MM.1S (cell line): Measurements from ENCODE around the gene LPCAT2.

ENCODE experiments used
- DNase-seq: peaks from one replicate; pipeline ENCODE4 v3.0.0-alpha.2; 2015
- H2AFZ ChIP-seq: fragments of 300-600 bp; sonication (generic); 2 replicates; pipeline ENCODE4 v1.6.0; 2016; ENCODE audit warnings: antibody characterized with exemption, low read length
- H3F3A ChIP-seq: fragments of 300-600 bp; sonication (generic); 2 replicates; pipeline ENCODE4 v1.6.1; 2016; ENCODE audit warnings: mild to moderate bottlenecking, antibody characterized with exemption, low read length, moderate library complexity, mixed read lengths; ENCODE audit not compliant: insufficient read depth
- H3K27ac ChIP-seq: fragments of 300-600 bp; sonication (generic); 2 replicates; pipeline ENCODE4 v1.5.1; 2016; ENCODE audit warnings: mild to moderate bottlenecking, low read length
- H3K27me3 ChIP-seq: fragments of 300-600 bp; sonication (generic); replicated peaks from 2 replicates; pipeline ENCODE4 v1.6.0; 2016; ENCODE audit warnings: low read length; ENCODE audit not compliant: insufficient read depth
- H3K36me3 ChIP-seq: fragments of 300-600 bp; sonication (generic); replicated peaks from 2 replicates; pipeline ENCODE4 v1.6.1; 2016; ENCODE audit warnings: mild to moderate bottlenecking, low read length, mixed read lengths; ENCODE audit not compliant: insufficient read depth
- H3K4me1 ChIP-seq: fragments of 300-600 bp; sonication (generic); 2 replicates; pipeline ENCODE4 v1.6.1; 2016; ENCODE audit warnings: low read length, mixed read lengths
- H3K4me2 ChIP-seq: fragments of 300-600 bp; sonication (generic); 2 replicates; pipeline ENCODE4 v1.6.0; 2016; ENCODE audit warnings: low read depth, low read length
- H3K4me3 ChIP-seq: fragments of 300-600 bp; sonication (generic); 2 replicates; pipeline ENCODE4 v1.5.1; 2016; ENCODE audit warnings: low read length, mixed read lengths
- H3K79me2 ChIP-seq: fragments of 300-600 bp; sonication (generic); 2 replicates; pipeline ENCODE4 v1.6.1; 2016; ENCODE audit warnings: mixed run types, low read length, mixed read lengths
- H3K9ac ChIP-seq: fragments of 300-600 bp; sonication (generic); 2 replicates; pipeline ENCODE4 v1.6.1; 2016; ENCODE audit warnings: low read length, mixed read lengths
- H3K9me2 ChIP-seq: fragments of 300-600 bp; sonication (generic); replicated peaks from 2 replicates; pipeline ENCODE4 v1.6.1; 2016; ENCODE audit warnings: mild to moderate bottlenecking, low read length, mixed read lengths; ENCODE audit not compliant: insufficient read depth
- H3K9me3 ChIP-seq: fragments of 300-600 bp; sonication (generic); replicated peaks from 2 replicates; pipeline ENCODE4 v1.6.1; 2016; ENCODE audit warnings: mild to moderate bottlenecking, low read length, mixed read lengths; ENCODE audit not compliant: insufficient read depth
- H4K20me1 ChIP-seq: fragments of 300-600 bp; sonication (generic); 2 replicates; pipeline ENCODE4 v1.6.1; 2016; ENCODE audit warnings: mild to moderate bottlenecking, low read length, moderate library complexity, mixed read lengths; ENCODE audit not compliant: insufficient read depth
- CTCF ChIP-seq: fragments of 300-600 bp; sonication (generic); IDR thresholded peaks from 2 replicates; pipeline ENCODE4 v1.5.1; 2016; ENCODE audit warnings: antibody characterized with exemption, low read length, mixed read lengths
- EZH2 ChIP-seq: fragments of 300-600 bp; sonication (generic); optimal IDR thresholded peaks from 2 replicates; pipeline ENCODE3; 2017; ENCODE audit warnings: low read depth, mild to moderate bottlenecking, antibody characterized with exemption, low read length, mixed read lengths
- EZH2phosphoT487 ChIP-seq: fragments of 300-600 bp; sonication (generic); IDR thresholded peaks from 2 replicates; pipeline ENCODE4 v1.6.1; 2018; ENCODE audit warnings: antibody characterized with exemption, low read length

The LPCAT2 gene

GRCh38 chr16:55621771-55622170 lies 112.9 kb downstream of the LPCAT2 start:
- Histone ChIP-seq H3K4me1 (no peaks in the 10 kb centered on the region), H2AFZ (no peak overlapping the region), H3F3A (no peaks in the 10 kb centered on the region), H3K9me2 (no peaks in the 10 kb centered on the region), H3K4me3 (no peak overlapping the region), H3K4me2 (no peak overlapping the region), H3K79me2 (no peaks in the 10 kb centered on the region), H3K9me3 (no peaks in the 10 kb centered on the region), H3K36me3 (no peaks in the 10 kb centered on the region), H3K27ac (no peak overlapping the region), H3K27me3 (no peaks in the 10 kb centered on the region), H3K9ac (no peak overlapping the region), H4K20me1 (0 out of 2 replicates have a peak, but pooled peaks cover 4% of the 10 kb centered on the region)
- no peak for DNase-seq
- TF ChIP-seq EZH2phosphoT487, result no peak
- no peak for TF ChIP-seq EZH2
- no peak for TF ChIP-seq CTCF

GRCh38 chr16:55622272-55622671 lies 113.4 kb downstream of the LPCAT2 start:
- H4K20me1 ChIP-seq, result 0 out of 2 replicates have a peak, but pooled peaks cover 4% of the 10 kb centered on the region
- no peak overlapping the region for H3K4me2 ChIP-seq
- no peak overlapping the region for H3K27ac ChIP-seq
- H3K27me3 ChIP-seq, result no peaks in the 10 kb centered on the region
- no peaks in the 10 kb centered on the region for H3K9me3 ChIP-seq
- no peak overlapping the region for H3K4me3 ChIP-seq
- H3K4me1 ChIP-seq, result no peaks in the 10 kb centered on the region
- H3K79me2 ChIP-seq, result no peaks in the 10 kb centered on the region
- no peak overlapping the region for H3K9ac ChIP-seq
- no peaks in the 10 kb centered on the region for H3K9me2 ChIP-seq
- no peak for DNase-seq
- TF ChIP-seq CTCF (no peak), EZH2phosphoT487 (no peak), EZH2 (no peak)
- no peaks in the 10 kb centered on the region for H3F3A ChIP-seq
- H3K36me3 ChIP-seq, result no peaks in the 10 kb centered on the region
- H2AFZ ChIP-seq, result no peak overlapping the region

- H4K20me1 ChIP-seq, result 0 out of 2 replicates have a peak, but pooled peaks cover 4% of the 10 kb centered on the region
- no peak overlapping the region for H3K27ac ChIP-seq
- H3K4me3 ChIP-seq, result no peak overlapping the region
- H3K36me3 ChIP-seq, result no peaks in the 10 kb centered on the region
- H2AFZ ChIP-seq, result no peak overlapping the region
- peak; percentile 9 for DNase-seq
- no peaks in the 10 kb centered on the region for H3K9me3 ChIP-seq
- no peaks in the 10 kb centered on the region for H3F3A ChIP-seq
- no peak overlapping the region for H3K4me2 ChIP-seq
- no peaks in the 10 kb centered on the region for H3K4me1 ChIP-seq
- no peaks in the 10 kb centered on the region for H3K79me2 ChIP-seq
- TF ChIP-seq EZH2 (no peak), CTCF (0 out of 2 replicates have a peak, but pooled peaks have one; percentile 6), EZH2phosphoT487 (no peak)
- H3K9me2 ChIP-seq, result no peaks in the 10 kb centered on the region
- H3K27me3 ChIP-seq, result no peaks in the 10 kb centered on the region
- H3K9ac ChIP-seq, result no peak overlapping the region
Measured at GRCh38 chr16:55622930-55623561, 114.2 kb downstream of the LPCAT2 start.
